Caco-2 (cell line): Measurements from ENCODE around the gene LMTK3. TPM values are rescaled to one million over a fixed set of nuclear protein-coding genes. Genes with fewer than 3 reads are reported as not detected.
A peak's percentile ranks its signal among the peaks of the same experiment; 100 is the strongest.

Experiments used
- BruUV-seq: library from RNA; stranded (reverse); fragments of 400-500 nt; replicated peaks from 2 replicates; lab custom pipeline; 2021; lab: Mats Ljungman, UMichigan
- CTCF ChIA-PET: fragments of 300-600 bp; sonication (Branson Sonifier 250); formaldehyde crosslinking; loops from one replicate; lab custom pipeline; 2022; ENCODE audit warnings: antibody characterized with exemption; lab: Charles Lee
- POLR2A ChIA-PET: fragments of 300-600 bp; sonication (Branson Sonifier 250); formaldehyde crosslinking; loops from one replicate; lab custom pipeline; 2022; ENCODE audit warnings: antibody characterized with exemption; lab: Charles Lee
- DNase-seq, 2 experiments: peaks; one replicate each; pipeline versions ENCODE4 v3.0.0 to v3.0.0-alpha.2; 2020 to 2022
- H3K27me3 ChIP-seq: replicated peaks from 2 replicates; pipeline ENCODE4 v1.6.0; 2011; ENCODE audit warnings: low read length; ENCODE audit not compliant: control insufficient read depth, insufficient read depth
- H3K36me3 ChIP-seq: 2 replicates; pipeline ENCODE4 v1.5.1; 2011; ENCODE audit warnings: low read length; ENCODE audit not compliant: control insufficient read depth, insufficient read depth
- H3K4me1 ChIP-seq: fragments of 250-450 bp; sonication (Bioruptor Pico); 2 replicates; pipeline ENCODE4 v1.5.1; 2020; ENCODE audit warnings: mild to moderate bottlenecking
- H3K4me3 ChIP-seq: 2 replicates; pipeline ENCODE4 v1.5.1; 2011; ENCODE audit warnings: low read depth, mild to moderate bottlenecking, control low read depth, low read length
- H3K9me3 ChIP-seq: fragments of 250-450 bp; sonication (Bioruptor Pico); 2 replicates; pipeline ENCODE4 v1.5.1; 2020; ENCODE audit warnings: mild to moderate bottlenecking, moderate library complexity
- H3K27ac Mint-ChIP-seq: one replicate; pipeline ENCODE4 v1.8.0; 2022; ENCODE audit warnings: mixed read lengths; ENCODE audit not compliant: unreplicated experiment
- H3K27me3 Mint-ChIP-seq: one replicate; pipeline ENCODE4 v1.8.0; 2022; ENCODE audit warnings: mixed read lengths; ENCODE audit not compliant: insufficient read depth, unreplicated experiment
- H3K36me3 Mint-ChIP-seq: one replicate; pipeline ENCODE4 v1.8.0; 2022; ENCODE audit warnings: mild to moderate bottlenecking, mixed read lengths; ENCODE audit not compliant: insufficient read depth, unreplicated experiment
- H3K4me1 Mint-ChIP-seq: one replicate; pipeline ENCODE4 v1.8.0; 2022; ENCODE audit warnings: low read depth, mixed read lengths; ENCODE audit not compliant: unreplicated experiment
- H3K4me3 Mint-ChIP-seq: one replicate; pipeline ENCODE4 v1.8.0; 2022; ENCODE audit warnings: mild to moderate bottlenecking, moderate library complexity, mixed read lengths; ENCODE audit not compliant: unreplicated experiment
- H3K9me3 Mint-ChIP-seq: one replicate; pipeline ENCODE4 v1.8.0; 2022; ENCODE audit warnings: mixed read lengths; ENCODE audit not compliant: unreplicated experiment
- intact Hi-C: fragments of 100-400 bp; cut with micrococcal nuclease; formaldehyde crosslinking; loops from one replicate; pipeline ENCODE4 v1.10.0; 2022; ENCODE audit not compliant: unreplicated experiment
- total RNA-seq: library from RNA; stranded (reverse); gene quantifications from 2 replicates; pipeline ENCODE4 v1.2.3, GENCODE V29; 2022
- TF ChIP-seq, protein P1 (sequence below), 2 experiments: fragments of 200-600 bp in 1 of 2; IDR thresholded peaks; 1 replicate in 1 of 2; 2 replicates in 1 of 2; pipeline versions ENCODE4 v1.5.1 to v1.8.0; 2011 to 2022; ENCODE audit warnings: antibody characterized with exemption in 1 of 2, control low read depth in 1 of 2, inconsistent platforms in 1 of 2, low read depth in 1 of 2, low read length in 1 of 2, mild to moderate bottlenecking in 1 of 2, moderate library complexity in 1 of 2; ENCODE audit not compliant: insufficient read depth in 1 of 2, severe bottlenecking in 1 of 2, unreplicated experiment in 1 of 2

LMTK3 gene
- total RNA-seq, 1 experiment from 2014 or later = 22.6 TPM

DNA sequence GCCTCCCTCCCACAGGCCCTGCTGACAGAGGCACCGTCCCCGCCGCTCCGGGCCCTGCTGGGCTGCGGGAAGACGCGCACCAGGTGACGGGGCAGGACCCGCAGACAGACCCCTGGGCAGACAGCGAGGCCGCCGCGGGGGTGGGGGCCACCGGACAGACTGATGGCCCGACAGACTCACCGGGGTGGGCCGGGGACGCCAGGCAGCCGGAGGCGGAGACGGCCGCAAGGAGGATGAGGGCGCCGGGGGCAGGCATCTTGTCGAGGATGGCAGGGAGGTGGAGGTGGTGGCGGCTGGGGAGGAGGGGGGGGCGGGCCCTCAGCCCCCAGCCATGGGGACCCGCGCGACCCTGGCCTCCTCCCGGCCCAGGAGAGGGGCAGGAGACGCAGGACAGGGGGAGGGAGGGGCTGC lies 309 bp downstream of the LMTK3 start:
- Mint-ChIP-seq H3K27me3 (no peaks in the 10 kb centered on the region), H3K4me1 (peaks cover 18% of the 10 kb centered on the region), H3K4me3 (no peak overlapping the region), H3K27ac (no peak overlapping the region), H3K36me3 (peaks cover 11% of the 10 kb centered on the region), H3K9me3 (no peaks in the 10 kb centered on the region)
- Histone ChIP-seq H3K4me3 (peak overlapping the region; percentile 29), H3K4me1 (peaks cover 15% of the 10 kb centered on the region), H3K36me3 (no peaks in the 10 kb centered on the region), H3K9me3 (no peaks in the 10 kb centered on the region), H3K27me3 (no peaks in the 10 kb centered on the region)
- ChIA-PET POLR2A (no interaction called here), CTCF (interaction anchor here (0.9 to 1.8 kb wide), 2 partner anchors 18 to 42 kb away, joined by 5 to 8 read pairs; no protein-coding TSS in a partner anchor)
- no TSS peak for BruUV-seq
- TF ChIP-seq, protein P1, sequence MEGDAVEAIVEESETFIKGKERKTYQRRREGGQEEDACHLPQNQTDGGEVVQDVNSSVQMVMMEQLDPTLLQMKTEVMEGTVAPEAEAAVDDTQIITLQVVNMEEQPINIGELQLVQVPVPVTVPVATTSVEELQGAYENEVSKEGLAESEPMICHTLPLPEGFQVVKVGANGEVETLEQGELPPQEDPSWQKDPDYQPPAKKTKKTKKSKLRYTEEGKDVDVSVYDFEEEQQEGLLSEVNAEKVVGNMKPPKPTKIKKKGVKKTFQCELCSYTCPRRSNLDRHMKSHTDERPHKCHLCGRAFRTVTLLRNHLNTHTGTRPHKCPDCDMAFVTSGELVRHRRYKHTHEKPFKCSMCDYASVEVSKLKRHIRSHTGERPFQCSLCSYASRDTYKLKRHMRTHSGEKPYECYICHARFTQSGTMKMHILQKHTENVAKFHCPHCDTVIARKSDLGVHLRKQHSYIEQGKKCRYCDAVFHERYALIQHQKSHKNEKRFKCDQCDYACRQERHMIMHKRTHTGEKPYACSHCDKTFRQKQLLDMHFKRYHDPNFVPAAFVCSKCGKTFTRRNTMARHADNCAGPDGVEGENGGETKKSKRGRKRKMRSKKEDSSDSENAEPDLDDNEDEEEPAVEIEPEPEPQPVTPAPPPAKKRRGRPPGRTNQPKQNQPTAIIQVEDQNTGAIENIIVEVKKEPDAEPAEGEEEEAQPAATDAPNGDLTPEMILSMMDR (IDR thresholded peaks at IDR 0.05; ENCODE audit: insufficient read depth in 1 of 2, low read depth in 1 of 2, low read length in 1 of 2, severe bottlenecking in 1 of 2, unreplicated experiment in 1 of 2) = no peak
- intact Hi-C loops = no loop called here
- DNase-seq = no peak

DNA sequence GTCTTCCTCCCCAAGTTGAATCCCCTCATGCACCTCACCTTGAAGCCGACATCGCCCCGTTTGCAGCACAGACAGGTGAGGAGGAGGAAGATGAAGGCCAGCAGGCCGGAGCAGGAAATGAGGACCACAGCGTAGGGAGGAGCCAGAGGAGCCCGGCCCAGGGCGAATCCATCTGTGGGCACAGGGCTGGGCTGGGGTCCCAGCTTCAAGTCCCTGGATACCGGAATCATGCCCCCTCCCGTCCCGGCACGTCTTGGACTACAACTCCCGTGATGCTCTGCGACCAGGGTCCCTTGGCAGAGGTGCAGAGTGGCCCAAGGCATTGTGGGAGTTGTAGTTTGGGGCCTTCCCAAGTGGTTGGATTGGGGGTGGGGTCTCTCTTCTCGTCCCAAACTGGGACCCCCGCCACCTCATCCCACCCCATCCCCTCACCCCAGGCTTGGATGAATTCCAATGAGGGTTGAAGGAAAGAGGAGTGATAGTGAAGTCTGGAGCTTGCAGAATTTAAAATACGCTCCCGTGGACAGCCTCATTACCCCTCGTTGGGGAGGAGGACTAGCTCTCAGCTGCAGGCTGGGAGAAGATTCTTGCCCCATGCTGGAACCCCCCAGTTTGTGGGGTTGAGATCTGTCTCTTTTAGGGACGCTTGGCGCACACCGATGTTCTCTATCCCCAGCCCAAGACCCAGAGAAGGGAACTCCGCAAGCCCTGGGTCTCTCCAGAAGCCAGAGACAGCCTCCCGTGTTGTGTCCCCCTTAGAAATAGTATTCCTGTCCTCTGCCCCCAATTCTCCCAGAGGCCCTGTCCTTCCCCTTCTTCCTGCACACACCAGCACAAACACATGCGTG lies 990 bp downstream of the LMTK3 start:
- ChIA-PET POLR2A (no interaction called here), CTCF (interaction anchor here (0.9 to 1.8 kb wide), 3 partner anchors 17 to 74 kb away, joined by 3 to 8 read pairs (median 5); no protein-coding TSS in a partner anchor)
- peak overlapping the region; percentile 62 for H3K4me3 Mint-ChIP-seq
- peak; percentile 78 to 83 for DNase-seq
- no peaks in the 10 kb centered on the region for H3K9me3 Mint-ChIP-seq
- no TSS peak for BruUV-seq
- H3K36me3 ChIP-seq = no peaks in the 10 kb centered on the region
- H3K27ac Mint-ChIP-seq = peak overlapping the region; percentile 53
- H3K4me1 ChIP-seq = 0 out of 2 replicates have a peak, but pooled peaks cover 12% of the 10 kb centered on the region
- H3K9me3 ChIP-seq = no peaks in the 10 kb centered on the region
- TF ChIP-seq, protein P1 (IDR thresholded peaks at IDR 0.05; ENCODE audit: insufficient read depth in 1 of 2, low read depth in 1 of 2, low read length in 1 of 2, severe bottlenecking in 1 of 2, unreplicated experiment in 1 of 2) = no peak
- no peaks in the 10 kb centered on the region for H3K27me3 Mint-ChIP-seq
- H3K4me3 ChIP-seq = peak overlapping the region; percentile 32
- H3K27me3 ChIP-seq = no peaks in the 10 kb centered on the region
- peaks cover 11% of the 10 kb centered on the region for H3K36me3 Mint-ChIP-seq
- intact Hi-C loops = loop anchor here (1.0 kb wide), 1 partner anchor 8 kb away; no protein-coding TSS in a partner anchor
- H3K4me1 Mint-ChIP-seq = peaks cover 15% of the 10 kb centered on the region

DNA sequence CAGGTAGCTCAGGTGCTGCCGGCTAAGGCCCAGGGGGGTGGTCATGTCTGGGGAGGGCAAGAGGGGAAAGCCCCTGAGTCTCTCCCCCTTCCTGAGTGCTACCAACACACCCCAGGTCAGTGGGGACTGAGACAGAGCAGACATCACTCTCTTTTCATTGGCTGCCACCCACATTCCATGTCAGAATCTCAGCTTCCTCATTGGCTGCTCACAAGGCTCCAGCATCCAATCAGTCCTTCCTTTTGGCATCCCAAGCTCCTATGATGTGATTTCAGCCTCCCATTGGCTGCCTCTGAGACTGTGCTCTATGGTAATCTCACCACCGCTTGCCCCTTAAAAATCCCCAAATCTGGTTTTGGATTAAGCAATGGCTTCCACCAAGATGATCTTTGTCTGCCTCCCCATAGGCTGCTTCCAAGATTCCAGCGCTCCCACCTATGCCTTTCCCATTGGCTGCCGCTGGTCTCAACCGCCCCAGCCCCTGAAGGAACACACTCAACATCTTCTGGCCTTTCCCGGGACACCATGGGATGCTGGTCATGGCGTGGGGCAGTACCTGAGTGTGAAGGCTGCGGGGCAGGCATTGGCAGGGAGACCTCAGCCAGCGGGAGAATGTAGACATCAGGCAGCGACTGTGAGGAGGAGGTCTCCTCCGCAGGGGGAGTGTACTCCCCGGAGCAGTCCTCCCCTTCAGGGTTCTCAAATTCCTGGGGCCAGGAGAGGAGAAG lies 2.0 kb downstream of the LMTK3 start:
- ChIA-PET CTCF (interaction anchor here (1.3 to 5.9 kb wide), 3 partner anchors 44 to 75 kb away, joined by 3 to 112 read pairs (median 5); no protein-coding TSS in a partner anchor), POLR2A (no interaction called here)
- TF ChIP-seq, protein P1 (IDR thresholded peaks at IDR 0.05; ENCODE audit: insufficient read depth in 1 of 2, low read depth in 1 of 2, low read length in 1 of 2, severe bottlenecking in 1 of 2, unreplicated experiment in 1 of 2) = no peak
- no peak overlapping the region for H3K4me3 ChIP-seq
- no peaks in the 10 kb centered on the region for H3K27me3 ChIP-seq
- H3K4me1 ChIP-seq = 0 out of 2 replicates have a peak, but pooled peaks cover 12% of the 10 kb centered on the region
- BruUV-seq = no TSS peak
- Mint-ChIP-seq H3K4me3 (peak overlapping the region; percentile 27), H3K36me3 (peaks cover 11% of the 10 kb centered on the region), H3K27ac (peak overlapping the region; percentile 53), H3K27me3 (no peaks in the 10 kb centered on the region), H3K4me1 (peaks cover 15% of the 10 kb centered on the region), H3K9me3 (no peaks in the 10 kb centered on the region)
- no peaks in the 10 kb centered on the region for H3K36me3 ChIP-seq
- intact Hi-C loops = loop anchor here (1.0 kb wide), 1 partner anchor 7 kb away; no protein-coding TSS in a partner anchor
- H3K9me3 ChIP-seq = no peaks in the 10 kb centered on the region
- DNase-seq = no peak
